Loucy (cell line): Measurements from ENCODE around the gene LMF1.

ENCODE experiments used
- H2AFZ ChIP-seq: fragments of 200-600 bp; sonication (generic); 2 replicates; pipeline ENCODE4 v1.6.0; 2016; ENCODE audit warnings: antibody characterized with exemption, mild to moderate bottlenecking, low read length, moderate library complexity
- H3F3A ChIP-seq: fragments of 200-600 bp; 2 replicates; pipeline ENCODE4 v1.6.0; 2016; ENCODE audit warnings: antibody characterized with exemption, low read depth, mild to moderate bottlenecking
- H3K27me3 ChIP-seq: fragments of 200-600 bp; sonication (generic); 2 replicates; pipeline ENCODE4 v1.6.1; 2014; ENCODE audit warnings: low read length, mild to moderate bottlenecking; ENCODE audit not compliant: insufficient read depth, poor library complexity, severe bottlenecking
- H3K36me3 ChIP-seq: fragments of 200-600 bp; sonication (generic); 2 replicates; pipeline ENCODE4 v1.6.1; 2016; ENCODE audit warnings: low read length; ENCODE audit not compliant: insufficient read depth
- H3K4me1 ChIP-seq: fragments of 200-600 bp; sonication (generic); 2 replicates; pipeline ENCODE4 v1.5.1; 2014; ENCODE audit warnings: low read length, mild to moderate bottlenecking; ENCODE audit not compliant: insufficient read depth, poor library complexity, severe bottlenecking
- H3K4me2 ChIP-seq: fragments of 200-600 bp; sonication (generic); 2 replicates; pipeline ENCODE4 v1.6.0; 2014; ENCODE audit warnings: antibody characterized with exemption, low read length, low read depth, mild to moderate bottlenecking; ENCODE audit not compliant: poor library complexity, severe bottlenecking
- H3K4me3 ChIP-seq: fragments of 200-600 bp; sonication (generic); 2 replicates; pipeline ENCODE4 v1.5.1; 2014; ENCODE audit warnings: low read length, mild to moderate bottlenecking, mixed read lengths; ENCODE audit not compliant: poor library complexity, severe bottlenecking
- H3K79me2 ChIP-seq: fragments of 200-600 bp; sonication (generic); 2 replicates; pipeline ENCODE4 v1.6.1; 2014; ENCODE audit warnings: low read length; ENCODE audit not compliant: insufficient read depth
- H3K9ac ChIP-seq: fragments of 200-600 bp; sonication (generic); 2 replicates; pipeline ENCODE4 v1.6.0; 2014; ENCODE audit warnings: mild to moderate bottlenecking, low read depth, low read length, moderate library complexity; ENCODE audit not compliant: poor library complexity, severe bottlenecking
- H3K9me2 ChIP-seq: fragments of 200-600 bp; sonication (generic); replicated peaks from 2 replicates; pipeline ENCODE4 v1.6.1; 2016; ENCODE audit warnings: low read depth, low read length, mixed read lengths
- H3K9me3 ChIP-seq: fragments of 200-600 bp; sonication (generic); 2 replicates; pipeline ENCODE4 v1.6.1; 2014; ENCODE audit warnings: mild to moderate bottlenecking, antibody characterized with exemption, low read length, low read depth; ENCODE audit not compliant: insufficient read depth
- H4K20me1 ChIP-seq: fragments of 200-600 bp; sonication (generic); 2 replicates; pipeline ENCODE4 v1.6.0; 2014; ENCODE audit warnings: antibody characterized with exemption, low read length, mild to moderate bottlenecking; ENCODE audit not compliant: insufficient read depth, poor library complexity, severe bottlenecking
- EZH2phosphoT487 ChIP-seq: fragments of 200-600 bp; IDR thresholded peaks from 2 replicates; pipeline ENCODE4 v1.6.1; 2018; ENCODE audit warnings: antibody characterized with exemption, mild to moderate bottlenecking, moderate library complexity, borderline replicate concordance
- TF ChIP-seq, protein P1 (sequence below): fragments of 200-600 bp; sonication (generic); conservative IDR thresholded peaks from 2 replicates; pipeline ENCODE4 v1.5.1; 2014; ENCODE audit warnings: mild to moderate bottlenecking, antibody characterized with exemption, low read length

The LMF1 gene

DNA sequence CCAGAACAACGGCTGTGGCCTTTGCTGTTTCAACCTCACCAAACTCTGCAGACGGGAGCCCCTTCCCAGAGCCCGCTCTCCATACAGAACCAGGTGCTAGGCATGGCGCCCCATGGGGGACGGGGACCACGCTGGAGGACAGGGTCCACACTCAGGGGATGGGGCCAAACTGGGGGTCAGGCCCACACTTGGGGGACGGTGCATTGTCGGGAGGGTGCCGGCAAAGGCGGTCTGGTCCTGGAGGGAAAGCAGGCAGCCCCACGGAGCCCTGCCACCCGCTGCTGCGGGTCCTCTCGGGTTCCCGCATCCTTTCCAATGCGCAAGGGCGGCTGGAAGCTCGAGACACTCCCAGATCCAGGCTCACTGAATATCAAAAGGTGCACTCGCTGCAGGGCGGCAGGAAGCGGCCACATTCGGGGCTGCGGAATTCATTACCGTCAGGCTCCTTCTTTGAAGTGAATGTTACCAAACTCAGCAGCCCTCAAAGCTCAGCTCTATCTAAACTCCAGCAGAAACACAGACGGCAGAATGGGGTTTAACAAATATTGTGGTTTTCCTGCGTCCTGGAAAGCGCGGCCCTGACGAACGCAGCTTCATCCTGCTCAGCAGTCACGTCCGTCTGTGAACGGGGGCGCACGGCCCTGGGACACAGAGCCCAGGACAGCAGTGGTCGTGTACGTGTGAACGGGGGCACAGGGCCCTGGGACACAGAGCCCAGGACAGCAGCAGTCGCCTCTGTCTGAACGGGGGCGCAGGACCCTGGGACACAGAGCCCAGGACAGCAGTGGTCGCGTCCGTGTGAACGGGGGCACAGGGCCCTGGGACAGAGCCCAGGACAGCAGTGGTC, 41.3 kb downstream of the LMF1 start:
- Histone ChIP-seq H3K4me1 (no peaks in the 10 kb centered on the region), H3K4me3 (no peak overlapping the region), H3K9me3 (no peaks in the 10 kb centered on the region; the same call in 1 of the 2 replicates), H3K27me3 (no peaks in the 10 kb centered on the region), H3K4me2 (no peak overlapping the region), H3F3A (no peaks in the 10 kb centered on the region), H3K9me2 (no peaks in the 10 kb centered on the region), H4K20me1 (no peaks in the 10 kb centered on the region), H3K36me3 (no peaks in the 10 kb centered on the region), H2AFZ (no peak overlapping the region), H3K79me2 (no peaks in the 10 kb centered on the region), H3K9ac (no peak overlapping the region)
- no peak for TF ChIP-seq EZH2phosphoT487
- TF ChIP-seq, protein P1, sequence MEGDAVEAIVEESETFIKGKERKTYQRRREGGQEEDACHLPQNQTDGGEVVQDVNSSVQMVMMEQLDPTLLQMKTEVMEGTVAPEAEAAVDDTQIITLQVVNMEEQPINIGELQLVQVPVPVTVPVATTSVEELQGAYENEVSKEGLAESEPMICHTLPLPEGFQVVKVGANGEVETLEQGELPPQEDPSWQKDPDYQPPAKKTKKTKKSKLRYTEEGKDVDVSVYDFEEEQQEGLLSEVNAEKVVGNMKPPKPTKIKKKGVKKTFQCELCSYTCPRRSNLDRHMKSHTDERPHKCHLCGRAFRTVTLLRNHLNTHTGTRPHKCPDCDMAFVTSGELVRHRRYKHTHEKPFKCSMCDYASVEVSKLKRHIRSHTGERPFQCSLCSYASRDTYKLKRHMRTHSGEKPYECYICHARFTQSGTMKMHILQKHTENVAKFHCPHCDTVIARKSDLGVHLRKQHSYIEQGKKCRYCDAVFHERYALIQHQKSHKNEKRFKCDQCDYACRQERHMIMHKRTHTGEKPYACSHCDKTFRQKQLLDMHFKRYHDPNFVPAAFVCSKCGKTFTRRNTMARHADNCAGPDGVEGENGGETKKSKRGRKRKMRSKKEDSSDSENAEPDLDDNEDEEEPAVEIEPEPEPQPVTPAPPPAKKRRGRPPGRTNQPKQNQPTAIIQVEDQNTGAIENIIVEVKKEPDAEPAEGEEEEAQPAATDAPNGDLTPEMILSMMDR: no peak

DNA sequence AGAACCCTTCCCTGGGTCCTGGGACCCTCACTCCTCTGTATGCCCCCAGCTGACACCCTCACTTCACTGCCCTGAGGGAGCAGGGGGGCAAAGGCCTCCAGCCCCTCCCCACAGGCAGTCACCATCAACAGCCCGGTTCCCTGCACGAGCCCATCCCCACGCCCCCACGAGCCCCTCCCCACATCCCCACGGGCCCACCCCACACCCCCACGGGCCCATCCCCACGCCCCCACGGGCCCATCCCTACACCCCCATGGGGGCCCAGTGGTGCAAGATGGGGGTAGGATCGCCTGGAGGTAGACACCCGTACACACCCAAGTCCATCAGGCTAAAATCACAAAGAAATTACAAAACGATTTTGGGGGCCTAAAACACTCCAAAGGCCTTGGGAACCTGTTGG, 42.3 kb downstream of the LMF1 start:
- no peaks in the 10 kb centered on the region for H3F3A ChIP-seq
- no peaks in the 10 kb centered on the region for H3K4me1 ChIP-seq
- H2AFZ ChIP-seq: no peak overlapping the region
- no peaks in the 10 kb centered on the region; the same call in 1 of the 2 replicates for H3K9me3 ChIP-seq
- H3K9ac ChIP-seq: no peak overlapping the region
- no peak overlapping the region for H3K4me2 ChIP-seq
- no peaks in the 10 kb centered on the region for H4K20me1 ChIP-seq
- H3K27me3 ChIP-seq: no peaks in the 10 kb centered on the region
- H3K79me2 ChIP-seq: no peaks in the 10 kb centered on the region
- no peaks in the 10 kb centered on the region for H3K36me3 ChIP-seq
- H3K9me2 ChIP-seq: no peaks in the 10 kb centered on the region
- no peak overlapping the region for H3K4me3 ChIP-seq
- TF ChIP-seq, protein P1: no peak
- TF ChIP-seq EZH2phosphoT487: no peak

DNA sequence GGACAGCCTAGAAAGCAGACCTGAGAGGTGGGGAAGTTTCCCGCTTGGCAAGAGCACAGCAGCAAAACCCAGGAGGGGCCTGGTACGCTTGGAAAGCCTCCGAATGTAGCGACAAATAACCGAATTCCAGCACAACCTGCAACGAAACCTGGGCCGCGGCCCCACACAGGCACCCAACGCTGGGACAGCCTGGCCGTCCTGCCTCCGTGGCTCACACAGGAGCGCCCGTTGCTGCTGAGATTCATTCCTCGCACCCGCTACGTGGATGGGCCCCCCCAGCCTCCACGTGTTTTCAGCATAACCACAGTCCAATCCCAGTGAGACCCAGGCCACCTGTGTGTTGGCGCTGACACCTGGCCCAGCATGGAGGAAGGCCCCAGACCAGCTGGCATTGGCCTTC, 42.9 kb downstream of the LMF1 start:
- no peak overlapping the region for H3K4me2 ChIP-seq
- H3K4me1 ChIP-seq: no peaks in the 10 kb centered on the region
- no peaks in the 10 kb centered on the region for H3K79me2 ChIP-seq

More for the DNA sequence above, 42.9 kb downstream of the LMF1 start:
- TF ChIP-seq, protein P1: no peak
- no peak for TF ChIP-seq EZH2phosphoT487
- no peaks in the 10 kb centered on the region; the same call in 1 of the 2 replicates for H3K9me3 ChIP-seq
- H3K4me3 ChIP-seq: no peak overlapping the region
- H3K36me3 ChIP-seq: no peaks in the 10 kb centered on the region
- H3F3A ChIP-seq: no peaks in the 10 kb centered on the region
- no peaks in the 10 kb centered on the region for H3K9me2 ChIP-seq
- H2AFZ ChIP-seq: no peak overlapping the region
- H4K20me1 ChIP-seq: no peaks in the 10 kb centered on the region
- H3K9ac ChIP-seq: no peak overlapping the region
- no peaks in the 10 kb centered on the region for H3K27me3 ChIP-seq
